WERI-Rb-1 (cell line): ENCODE results near the gene DNAAF5.
"Not testable (repeated sequence)": the region's sequence is repeated elsewhere in the genome, so short reads cannot be mapped to it uniquely, and the experiment has no call there.

Experiments used
- DNase-seq: peaks from one replicate; pipeline ENCODE4 v3.0.0-alpha.2; 2020
- H3K27ac ChIP-seq: fragments of 250-450 bp; sonication (Bioruptor Pico); 2 replicates; pipeline ENCODE4 v1.5.1; 2020; ENCODE audit warnings: mild to moderate bottlenecking, moderate library complexity
- H3K27me3 ChIP-seq: fragments of 250-450 bp; sonication (Bioruptor Pico); 2 replicates; pipeline ENCODE4 v1.5.1; 2021; ENCODE audit warnings: mild to moderate bottlenecking, low read depth, moderate library complexity; ENCODE audit not compliant: insufficient read depth, severe bottlenecking
- H3K36me3 ChIP-seq: fragments of 250-450 bp; sonication (Bioruptor Pico); 2 replicates; pipeline ENCODE4 v1.5.1; 2020; ENCODE audit warnings: mild to moderate bottlenecking, moderate library complexity
- H3K4me3 ChIP-seq: 2 replicates; pipeline ENCODE4 v1.5.1; 2011; ENCODE audit warnings: low read depth, mild to moderate bottlenecking, control low read depth, low read length
- H3K9me3 ChIP-seq: fragments of 250-450 bp; sonication (Bioruptor Pico); 2 replicates; pipeline ENCODE4 v1.5.1; 2021; ENCODE audit warnings: mild to moderate bottlenecking, moderate library complexity; ENCODE audit not compliant: severe bottlenecking
- CTCF ChIP-seq: IDR thresholded peaks from 2 replicates; pipeline ENCODE4 v1.5.1; 2011; ENCODE audit warnings: low read depth, mild to moderate bottlenecking, control low read depth, inconsistent platforms, low read length

The DNAAF5 gene

GRCh38 chr7:739983-740942, 13.8 kb downstream of the DNAAF5 start:
- no peak overlapping the region for H3K4me3 ChIP-seq
- peaks cover 37% of the 10 kb centered on the region for H3K36me3 ChIP-seq

GRCh38 chr7:741191-741671, 14.7 kb downstream of the DNAAF5 start:
- H3K4me3 ChIP-seq: no peak overlapping the region
- peaks cover 3% of the 10 kb centered on the region for H3K9me3 ChIP-seq
- H3K27me3 ChIP-seq: no peaks in the 10 kb centered on the region
- peaks cover 43% of the 10 kb centered on the region for H3K36me3 ChIP-seq
- TF ChIP-seq CTCF: no peak
- peak; percentile 3 for DNase-seq
- H3K27ac ChIP-seq: no peak overlapping the region

More at GRCh38 chr7:739983-740942, 13.8 kb downstream of the DNAAF5 start:
- Histone ChIP-seq H3K9me3 (peaks cover 3% of the 10 kb centered on the region), H3K27ac (no peak overlapping the region; the same call in 1 of the 2 replicates), H3K27me3 (no peaks in the 10 kb centered on the region)
- TF ChIP-seq CTCF: no peak
- DNase-seq: peak; percentile 4

- Histone ChIP-seq H3K9me3 (peaks cover 3% of the 10 kb centered on the region), H3K27ac (no peak overlapping the region), H3K36me3 (peaks cover 43% of the 10 kb centered on the region), H3K27me3 (no peaks in the 10 kb centered on the region), H3K4me3 (no peak overlapping the region)
- TF ChIP-seq CTCF: no peak
- no peak for DNase-seq
Observed at GRCh38 chr7:741850-742249, 15.4 kb downstream of the DNAAF5 start.

- H3K27me3 ChIP-seq: no peaks in the 10 kb centered on the region
- no peak overlapping the region for H3K4me3 ChIP-seq
- peaks cover 3% of the 10 kb centered on the region for H3K9me3 ChIP-seq
- H3K36me3 ChIP-seq: peaks cover 43% of the 10 kb centered on the region
- no peak for TF ChIP-seq CTCF
- H3K27ac ChIP-seq: no peak overlapping the region
- peak; percentile 2 for DNase-seq
Observed at GRCh38 chr7:742791-743190, 16.3 kb downstream of the DNAAF5 start.

GRCh38 chr7:743341-744127, 17.0 kb downstream of the DNAAF5 start:
- H3K27me3 ChIP-seq, H3K4me3 ChIP-seq, H3K27ac ChIP-seq, H3K9me3 ChIP-seq: not testable (repeated sequence)
- peaks cover 43% of the 10 kb centered on the region for H3K36me3 ChIP-seq
- DNase-seq: peak; percentile 2

- not testable (repeated sequence) for H3K9me3 ChIP-seq, DNase-seq, H3K27ac ChIP-seq, H3K27me3 ChIP-seq, H3K4me3 ChIP-seq
- peaks cover 43% of the 10 kb centered on the region for H3K36me3 ChIP-seq
Observed at GRCh38 chr7:744128-744520, 17.6 kb downstream of the DNAAF5 start.
